ENCODE measurements around the gene PRRT1B.

The PRRT1B gene

DNA sequence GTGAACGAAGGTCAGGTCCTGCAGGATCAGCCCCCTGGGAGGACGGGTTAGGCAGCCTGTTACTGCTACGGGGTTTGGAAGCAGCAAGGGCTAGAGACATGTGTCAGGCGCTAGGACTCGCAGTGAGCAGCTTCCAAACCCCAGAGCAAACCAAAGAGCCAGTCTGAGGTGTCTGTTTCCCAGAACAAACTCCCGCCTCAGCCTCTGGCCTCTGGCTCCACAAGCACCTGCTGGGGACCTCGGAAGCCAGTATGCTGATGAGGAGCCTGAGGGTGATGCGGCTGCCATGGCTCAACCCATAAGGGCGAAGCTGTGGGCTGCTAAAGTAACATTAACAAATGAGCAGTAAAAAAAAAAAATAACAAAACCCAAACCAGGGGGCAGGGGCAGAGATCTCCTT, 35.0 kb downstream of the PRRT1B start:
- no peak for DNase-seq (ENCODE audit: low read depth)

DNA sequence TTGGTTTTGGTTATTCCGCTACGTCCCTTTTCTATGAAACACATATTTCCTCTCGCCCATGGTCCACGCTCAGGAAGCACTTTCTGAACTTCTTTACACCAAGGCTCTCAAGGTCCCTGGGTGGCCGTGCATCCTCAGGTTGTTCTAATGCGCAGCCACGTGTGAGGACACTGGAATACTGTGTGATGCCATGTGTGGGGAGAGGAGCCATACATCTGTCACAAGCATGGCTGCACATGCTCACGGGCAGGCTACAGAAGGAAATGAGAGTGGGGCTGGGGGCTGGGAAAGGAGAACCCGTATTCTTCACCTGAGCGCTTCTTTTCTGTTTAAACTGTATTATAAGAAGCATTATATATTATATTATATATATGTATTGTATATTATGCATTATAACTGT, 36.7 kb downstream of the PRRT1B start:
- no peak for DNase-seq (ENCODE audit: low read depth)

DNA sequence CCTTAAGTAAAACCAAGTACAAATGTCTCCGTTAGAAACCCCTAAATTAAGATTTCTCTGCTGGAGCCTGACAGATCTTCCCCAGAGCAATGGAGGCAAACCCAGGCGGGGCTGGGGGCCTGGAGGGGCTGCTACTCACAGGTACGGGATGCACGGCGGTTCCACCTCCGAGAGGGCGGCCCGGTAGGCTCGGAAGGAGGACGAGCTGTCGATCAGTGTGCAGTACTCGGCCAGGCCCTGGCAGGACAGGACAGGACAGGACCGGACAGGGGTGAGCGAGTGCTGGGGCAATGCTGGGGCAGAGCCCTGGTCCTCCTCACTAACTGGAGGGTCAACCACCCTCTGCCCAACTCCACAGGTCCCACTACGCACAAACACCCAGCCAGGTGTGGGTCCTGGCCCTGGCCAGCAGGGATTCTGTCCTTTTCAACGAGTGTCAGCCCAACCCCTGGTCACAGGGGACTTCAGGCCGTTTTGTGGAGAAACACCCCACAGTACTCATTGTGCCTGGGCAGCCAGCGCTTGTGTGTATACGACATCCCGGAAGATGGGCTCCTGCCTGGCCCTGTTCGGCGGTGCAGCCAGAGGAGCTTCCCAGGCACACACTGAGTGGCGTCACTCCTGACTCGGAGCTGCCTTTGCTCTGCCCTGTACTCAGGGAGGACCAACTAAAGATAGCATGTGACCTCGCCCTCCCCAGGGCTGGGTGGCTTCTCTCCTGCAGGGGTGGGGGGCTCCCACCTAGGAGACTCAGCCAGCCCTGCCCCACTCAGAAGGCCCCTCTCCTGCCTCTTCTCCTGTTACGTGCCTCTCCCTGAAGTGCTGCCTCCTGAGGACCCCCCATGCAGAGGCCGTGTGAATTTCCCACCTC, 37.4 kb downstream of the PRRT1B start:
- DNase-seq (ENCODE audit: low read depth) = no peak

DNA sequence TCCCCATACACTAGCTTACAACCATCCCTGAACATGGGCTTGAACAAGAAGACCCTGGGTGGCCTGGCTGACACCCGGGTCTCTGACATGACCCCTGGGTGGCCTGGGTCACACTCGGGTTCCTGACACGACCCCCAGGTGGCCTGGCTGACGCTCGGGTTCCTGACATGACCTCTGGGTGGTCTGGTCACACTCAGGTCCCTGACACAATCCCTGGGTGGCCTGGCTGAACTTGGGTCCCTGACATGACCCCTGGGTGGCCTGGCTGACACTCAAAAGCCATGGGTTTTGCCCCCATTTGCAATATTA, 38.0 kb downstream of the PRRT1B start:
- no peak for DNase-seq (ENCODE audit: low read depth)

DNA sequence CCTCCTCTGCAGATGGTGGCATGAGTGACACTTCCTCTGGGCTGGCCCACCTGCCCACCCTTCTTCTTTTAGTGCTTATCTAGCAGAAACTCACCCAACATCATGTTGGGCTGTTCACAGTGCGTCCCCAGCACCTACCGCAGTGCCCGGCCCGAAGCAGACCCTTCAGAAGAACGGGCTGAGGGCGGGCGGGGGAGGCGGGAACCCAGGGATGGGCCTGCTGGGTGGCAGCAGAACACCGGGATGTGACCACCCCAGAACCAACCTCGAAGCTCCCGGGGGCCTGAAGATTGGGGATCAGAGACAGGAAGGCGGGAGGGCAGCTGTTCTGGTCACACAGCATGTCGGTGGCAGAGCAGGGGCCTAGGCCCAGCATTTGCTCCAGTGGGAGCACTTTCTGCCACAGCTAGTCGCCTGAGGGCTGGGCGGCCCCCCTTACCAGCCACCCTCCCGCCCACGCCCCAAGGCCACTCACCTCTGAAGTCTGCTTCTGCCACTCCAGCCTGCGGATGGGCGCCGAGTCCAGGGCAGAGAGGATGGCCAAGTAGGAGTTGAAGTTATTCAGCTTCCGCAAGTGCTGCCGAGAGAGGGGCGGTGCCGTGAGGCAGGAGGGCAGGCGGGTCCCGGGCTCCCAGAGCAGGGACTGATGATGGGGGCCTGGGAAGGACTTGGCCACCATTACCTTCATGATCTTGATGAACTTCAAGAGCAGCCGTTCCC, 38.7 kb downstream of the PRRT1B start:
- no peak for DNase-seq (ENCODE audit: low read depth)

DNA sequence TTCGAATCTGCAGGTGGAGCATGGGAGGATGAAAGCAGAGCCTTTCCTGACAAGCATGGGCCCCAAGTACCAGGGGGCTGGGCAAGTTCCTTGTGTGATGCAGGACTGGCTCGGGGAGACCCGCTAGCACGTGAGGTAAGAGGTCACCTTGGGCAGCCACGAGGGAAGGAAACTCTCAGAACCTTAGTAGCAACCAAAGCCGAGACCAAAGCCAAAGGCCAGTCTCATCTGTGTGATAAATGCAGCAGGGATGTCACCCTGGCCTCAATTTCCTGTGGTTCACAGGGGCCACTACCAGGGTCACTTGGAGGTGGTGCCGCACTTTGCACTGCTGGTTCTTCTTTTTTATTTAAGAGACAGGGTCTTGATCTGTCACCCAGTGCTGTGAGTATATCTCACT, 39.5 kb downstream of the PRRT1B start:
- DNase-seq (ENCODE audit: low read depth) = no peak

DNA sequence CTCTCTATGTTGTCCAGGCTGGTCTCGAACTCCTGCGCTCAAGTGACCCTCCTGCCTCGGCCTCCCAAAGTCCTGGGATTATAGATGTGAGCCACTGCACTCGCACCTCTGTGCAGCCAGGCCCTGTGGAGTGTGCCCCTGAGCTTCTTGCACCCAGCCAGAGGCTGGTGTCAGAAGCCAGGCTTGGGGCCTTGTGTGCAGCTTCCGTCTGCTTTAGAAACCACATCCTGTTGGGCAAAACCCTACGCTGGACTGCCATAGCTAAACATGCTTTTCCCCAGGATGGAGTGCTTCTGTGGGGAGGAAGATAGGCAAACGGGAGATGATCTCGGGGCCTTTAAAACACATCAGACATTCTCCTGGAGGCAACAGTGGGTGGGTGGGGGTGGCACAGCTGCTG, 40.1 kb downstream of the PRRT1B start:
- DNase-seq (ENCODE audit: low read depth) = no peak

DNA sequence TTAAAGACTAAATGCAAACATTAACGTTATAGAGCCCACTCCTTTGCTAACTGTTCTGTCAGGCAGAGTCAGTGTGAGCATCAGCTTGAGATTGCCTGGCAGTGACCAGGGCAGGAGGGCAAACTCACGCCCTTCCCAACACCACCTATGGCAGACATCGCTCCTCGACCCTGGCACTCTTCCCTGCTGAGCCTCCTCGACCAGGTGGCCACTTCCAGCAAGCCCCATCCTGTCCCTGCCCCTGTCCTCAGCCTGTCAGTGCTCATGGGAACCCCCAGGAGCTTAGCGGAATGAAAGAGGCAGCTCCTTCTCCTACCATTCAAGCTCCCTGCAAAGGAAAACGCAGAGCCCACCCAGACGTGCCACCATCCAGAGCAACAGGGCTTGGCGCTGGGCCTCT, 42.0 kb downstream of the PRRT1B start:
- no peak for DNase-seq (ENCODE audit: low read depth)

DNA sequence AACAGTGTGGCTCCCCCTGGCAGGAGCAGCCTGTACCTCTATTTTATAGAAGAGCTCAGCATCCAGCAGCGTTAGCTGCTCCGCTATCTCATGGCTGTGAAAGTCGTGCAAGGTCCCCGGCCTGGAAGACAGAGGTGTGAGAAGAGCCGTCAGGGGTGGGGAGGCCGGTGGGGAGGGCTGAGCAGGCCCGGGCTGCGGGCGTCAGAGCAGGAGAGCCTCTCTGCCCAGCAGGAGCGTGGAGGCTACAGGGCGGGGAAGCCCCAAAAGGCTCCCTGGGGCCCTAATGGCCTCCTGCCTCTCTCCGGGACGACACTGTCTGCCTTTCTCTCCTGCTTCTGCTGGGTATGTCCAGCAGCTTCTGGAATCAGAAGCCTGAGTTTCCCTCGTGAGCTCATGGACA, 42.6 kb downstream of the PRRT1B start:
- DNase-seq (ENCODE audit: low read depth) = no peak

DNA sequence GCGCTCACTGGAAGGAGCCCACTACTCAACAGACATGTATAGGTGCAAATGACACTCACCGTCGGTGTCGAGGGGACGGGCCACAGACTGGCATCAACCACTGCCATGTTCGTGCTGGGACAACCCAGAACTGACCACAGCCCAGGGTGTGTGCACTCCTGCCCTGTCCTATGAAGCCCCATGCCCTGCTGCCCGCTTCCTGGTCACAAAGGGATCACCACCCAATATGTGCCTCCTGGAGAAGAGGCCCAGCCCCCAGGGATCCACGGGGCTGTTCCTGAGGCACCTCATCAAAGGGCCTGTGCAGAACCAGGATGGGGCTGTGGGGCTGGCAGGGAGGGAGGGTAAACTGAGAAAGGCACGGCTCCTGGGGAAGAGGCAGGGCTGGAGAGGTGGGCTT, 43.1 kb downstream of the PRRT1B start:
- no peak for DNase-seq (ENCODE audit: low read depth)

DNA sequence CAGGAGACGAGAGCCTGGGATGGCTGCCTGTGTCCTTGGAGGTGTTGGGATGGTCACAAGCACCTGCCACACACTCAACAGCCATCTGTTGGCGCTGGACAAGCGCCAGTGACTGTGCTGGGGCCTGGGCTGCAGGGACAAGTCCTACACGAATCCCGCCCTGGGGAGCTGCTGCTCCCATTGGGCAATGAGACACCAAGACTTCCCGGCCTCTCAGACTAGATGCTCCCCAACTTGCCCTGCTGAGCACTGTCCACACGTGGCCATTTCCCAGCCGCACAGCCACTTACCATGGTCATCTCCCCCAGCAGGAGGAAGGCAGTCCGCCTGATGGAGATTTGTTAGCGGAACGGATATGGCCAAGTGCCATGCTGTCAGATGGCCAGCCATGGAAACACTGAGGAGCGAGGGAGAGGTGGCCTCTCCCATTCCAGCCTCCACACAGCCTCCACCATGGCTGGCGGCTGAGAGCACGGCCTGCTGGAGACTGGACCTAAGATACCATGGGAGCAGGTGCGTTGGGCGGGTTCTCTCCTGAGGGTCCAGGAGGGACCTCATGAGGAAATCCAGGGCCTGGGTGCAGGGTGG, 43.9 kb downstream of the PRRT1B start:
- no peak for DNase-seq (ENCODE audit: low read depth)

DNA sequence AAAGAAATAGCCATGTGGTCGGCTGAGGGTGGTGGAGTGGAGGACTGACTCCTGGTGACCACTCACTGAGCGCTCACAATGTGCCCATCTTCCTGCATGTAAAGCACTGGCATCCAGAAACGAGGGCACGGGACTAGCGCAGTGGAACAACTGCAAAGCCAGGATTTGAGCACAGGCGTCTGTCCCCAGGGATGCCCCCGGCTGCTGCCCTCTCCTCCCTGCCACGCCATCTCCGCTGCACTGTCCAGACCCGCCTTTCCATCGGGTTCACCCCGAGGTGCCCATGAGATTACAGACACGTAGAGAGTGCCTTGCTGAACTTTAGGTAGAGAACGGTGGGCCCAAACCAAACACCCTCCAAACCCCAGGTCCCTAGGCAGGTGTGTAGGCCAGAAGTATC, 44.7 kb downstream of the PRRT1B start:
- no peak for DNase-seq (ENCODE audit: low read depth)

DNA sequence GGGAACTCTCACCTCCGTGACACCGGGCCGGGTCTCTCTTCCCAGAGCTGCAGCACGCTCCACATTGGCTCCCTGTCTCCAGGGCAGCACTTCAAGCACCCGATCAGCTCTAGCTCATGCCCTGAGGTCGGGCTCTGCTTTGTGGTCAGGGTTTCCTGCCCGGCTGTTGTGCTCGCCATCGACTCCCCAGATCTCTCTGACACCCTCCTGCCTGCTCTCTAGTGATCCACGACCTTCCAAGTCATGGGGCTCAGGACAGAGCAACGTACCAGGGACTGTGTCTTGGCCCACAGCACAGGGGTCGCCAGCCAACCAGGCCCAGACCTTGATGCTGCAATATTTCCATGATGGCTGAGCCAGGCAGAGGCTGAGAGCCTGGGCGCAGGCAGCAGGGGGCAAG, 45.1 kb downstream of the PRRT1B start:
- no peak for DNase-seq (ENCODE audit: low read depth)

DNA sequence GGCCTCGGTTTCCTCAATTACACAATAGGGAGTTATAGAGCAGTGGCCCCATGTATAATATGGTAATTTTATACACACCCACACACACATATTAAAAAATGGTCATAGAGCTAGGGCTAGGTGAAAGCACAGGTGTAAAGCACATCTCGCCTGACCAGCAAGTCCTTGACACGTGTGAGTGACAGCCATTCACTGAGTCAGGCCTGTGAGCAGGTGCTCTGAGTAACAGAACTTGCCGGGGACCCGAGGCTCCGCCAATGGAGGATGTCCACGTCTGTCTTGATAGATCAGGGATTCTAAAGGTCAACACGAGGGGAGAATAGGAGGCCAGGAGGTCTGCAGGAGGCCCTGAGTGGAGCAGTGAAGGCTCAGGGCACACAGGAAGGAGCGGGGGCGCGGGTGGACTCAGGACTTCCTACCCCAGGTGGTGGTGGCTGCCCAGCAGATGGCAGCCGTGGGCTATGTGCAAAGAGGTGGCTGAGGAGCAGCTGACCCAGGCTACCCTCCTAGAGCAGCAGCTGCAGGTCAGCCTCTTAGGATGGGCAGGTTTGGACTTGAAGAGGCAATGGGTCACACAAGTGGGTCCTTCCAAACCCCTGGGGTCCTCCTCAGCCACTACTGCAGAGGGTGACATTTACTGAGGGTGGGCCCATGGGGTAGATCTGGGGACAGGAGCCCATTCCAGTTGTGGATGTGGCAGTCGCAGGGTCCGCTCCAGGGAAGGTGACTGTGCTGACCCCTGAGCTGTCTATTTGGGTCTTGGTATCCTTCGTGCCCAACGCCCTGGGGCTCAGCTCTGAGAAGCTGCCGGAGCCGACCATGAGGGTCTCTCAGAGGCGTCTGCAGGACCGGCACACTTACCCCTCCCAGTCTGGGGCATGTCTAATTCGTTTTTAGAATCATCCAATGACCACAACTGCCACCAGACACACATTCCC, 45.9 kb downstream of the PRRT1B start:
- DNase-seq (ENCODE audit: low read depth) = peak; percentile 49

DNA sequence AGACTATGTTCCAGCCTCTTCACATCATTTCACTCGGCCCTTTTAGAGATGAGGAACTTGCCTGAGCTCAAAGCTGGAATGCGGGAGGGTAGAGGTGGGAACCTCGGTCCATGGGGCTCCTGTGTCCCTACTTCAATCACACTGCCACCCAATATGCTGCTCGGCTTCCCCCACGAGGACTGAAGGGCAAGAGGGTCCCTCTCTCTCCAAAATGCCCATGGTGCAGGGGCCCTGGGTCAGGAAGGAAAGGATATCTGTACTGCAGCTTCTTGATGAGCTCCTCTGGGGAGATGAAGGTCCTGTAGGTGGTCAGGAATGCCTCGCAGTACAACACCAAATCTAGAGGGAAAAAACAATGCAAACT, 46.5 kb downstream of the PRRT1B start:
- no peak for DNase-seq (ENCODE audit: low read depth)

DNA sequence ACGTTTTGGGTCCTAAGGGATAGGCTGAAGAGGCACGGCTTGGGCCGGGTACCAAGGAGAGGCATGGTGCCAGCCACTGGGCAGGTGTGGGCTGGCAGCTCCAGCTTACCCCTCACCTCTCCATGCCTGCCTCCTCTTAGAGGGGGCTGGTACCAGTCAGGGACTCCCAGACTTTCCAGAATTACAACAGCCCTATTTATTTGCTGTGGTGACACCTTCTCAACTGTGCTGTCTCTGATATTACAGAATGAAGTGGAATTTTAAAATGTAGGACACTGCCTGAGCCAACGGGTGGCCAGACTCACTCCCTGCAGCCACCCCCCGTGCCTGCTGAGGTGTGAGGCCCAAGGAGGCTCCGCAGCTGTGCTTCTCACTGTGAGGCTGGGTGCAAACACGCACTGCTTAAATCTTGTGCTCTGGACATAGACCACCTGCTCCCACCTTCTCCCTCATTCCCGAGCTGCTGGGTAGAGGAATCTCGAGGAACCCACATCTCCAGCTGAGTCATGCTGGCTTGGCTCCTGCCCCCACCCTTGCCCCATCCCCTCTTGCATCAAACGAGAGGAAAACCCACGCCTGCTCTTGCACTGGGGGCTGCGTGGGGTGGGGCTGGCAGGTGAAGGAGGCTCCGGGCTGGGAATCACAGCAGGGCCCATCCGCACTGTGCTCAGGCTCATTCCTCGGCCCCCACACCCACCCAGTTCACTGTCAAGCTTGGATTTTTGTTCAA, 47.9 kb downstream of the PRRT1B start:
- DNase-seq (ENCODE audit: low read depth) = no peak

DNA sequence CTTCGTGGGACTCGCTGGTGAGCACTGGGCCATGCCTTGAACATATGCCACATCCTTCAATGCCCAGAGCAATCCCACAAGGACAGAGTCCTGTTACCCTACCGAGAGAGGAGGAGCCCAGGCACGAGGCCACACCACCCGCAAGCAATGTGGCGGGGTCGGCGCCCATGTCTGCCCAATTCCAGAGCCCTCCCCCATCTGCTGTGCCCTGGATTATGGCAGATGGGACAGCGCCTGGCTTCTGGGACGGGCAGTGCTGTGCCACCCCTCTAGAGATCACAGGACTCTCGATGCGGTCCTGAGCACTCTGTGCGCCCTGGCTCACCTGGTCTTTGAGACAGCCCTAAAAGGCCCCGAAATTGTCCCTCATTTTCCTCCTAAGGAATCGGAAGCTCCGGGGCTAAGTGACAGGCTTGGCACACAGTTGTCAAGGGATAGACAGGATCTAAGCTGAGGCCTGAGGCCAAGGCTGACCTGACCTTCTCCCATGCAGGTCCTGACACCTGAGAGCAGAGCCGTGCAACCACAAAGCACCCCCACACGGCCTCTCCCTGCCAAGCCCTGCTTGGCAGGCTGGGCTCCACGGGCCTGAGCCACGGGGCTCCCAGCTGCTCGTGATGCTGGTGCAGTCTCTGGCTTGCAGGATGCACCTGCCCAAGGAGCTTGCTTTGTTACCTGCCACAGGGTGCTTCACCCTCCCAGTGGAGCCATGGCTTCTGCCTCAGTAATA, 48.8 kb downstream of the PRRT1B start:
- no peak for DNase-seq (ENCODE audit: low read depth)

DNA sequence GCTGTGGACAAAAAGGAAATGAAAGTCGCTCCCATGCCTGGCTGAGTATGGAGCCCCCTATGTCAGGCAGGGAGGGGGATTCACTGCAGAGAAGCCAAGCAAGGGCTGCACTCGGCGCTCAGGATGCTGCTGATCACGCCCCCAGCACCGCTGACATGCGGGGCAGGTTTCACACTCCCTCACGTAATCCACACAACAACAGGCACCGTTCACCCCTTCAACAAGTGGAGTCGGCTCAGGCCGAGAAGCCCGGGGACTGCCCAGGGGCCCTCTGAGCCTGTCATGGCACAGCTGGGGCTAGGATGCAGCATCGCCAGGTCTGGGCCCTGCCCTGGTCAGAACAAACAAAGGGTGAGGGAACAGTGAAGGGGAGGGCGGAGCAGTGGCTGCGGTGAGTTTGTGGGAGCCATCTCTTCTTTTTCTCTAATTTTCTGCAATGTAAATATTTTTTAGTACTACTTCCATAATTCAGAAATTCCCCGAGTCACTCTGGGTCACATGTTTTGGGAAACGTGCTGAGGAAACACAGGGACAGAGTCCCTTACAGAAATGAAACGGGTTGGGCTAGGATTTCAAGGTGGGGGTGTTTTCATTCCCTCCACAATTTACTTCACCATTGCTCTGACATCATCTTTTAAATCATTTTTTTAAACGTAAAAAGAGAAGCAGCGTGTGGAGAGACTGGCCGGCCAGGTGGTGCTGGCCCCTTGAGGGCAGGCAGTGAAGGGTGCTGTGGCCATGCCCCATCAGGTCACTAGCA, 49.8 kb downstream of the PRRT1B start:
- no peak for DNase-seq (ENCODE audit: low read depth)

DNA sequence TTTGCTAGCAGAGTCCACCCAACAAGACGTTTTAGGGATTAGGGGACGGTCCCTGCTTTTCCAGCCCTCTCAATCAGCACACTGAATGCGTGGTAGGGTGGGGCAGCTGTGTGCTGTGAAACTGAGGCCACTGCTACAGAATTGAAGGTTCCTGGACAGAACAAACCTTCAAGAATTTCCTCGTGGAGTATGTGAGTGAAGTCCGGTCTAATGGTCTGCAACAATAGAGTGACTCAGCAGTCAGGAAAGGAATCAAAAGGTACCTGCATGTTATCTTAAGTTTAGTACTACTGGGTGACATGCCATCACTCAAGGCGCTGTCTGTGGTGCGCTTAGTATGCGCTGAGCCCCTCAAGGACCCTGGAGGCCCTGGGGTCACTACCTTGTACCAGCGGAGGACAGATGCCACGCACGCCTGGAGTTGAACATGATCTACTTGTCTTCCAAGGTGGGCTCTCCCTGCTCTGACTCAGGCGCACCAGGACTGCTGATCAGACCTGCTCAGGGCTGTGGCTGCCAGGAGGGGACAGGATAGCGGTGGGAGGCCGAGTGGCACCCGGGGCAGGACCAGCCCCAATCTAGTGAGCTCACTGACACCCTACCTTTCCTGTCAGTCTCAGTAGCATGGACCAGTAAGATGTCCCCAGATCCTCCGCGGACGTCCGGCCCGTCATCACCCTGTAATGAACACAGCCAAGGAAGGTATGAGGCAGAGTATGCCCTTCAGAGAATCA, 50.5 kb downstream of the PRRT1B start:
- DNase-seq (ENCODE audit: low read depth) = no peak

DNA sequence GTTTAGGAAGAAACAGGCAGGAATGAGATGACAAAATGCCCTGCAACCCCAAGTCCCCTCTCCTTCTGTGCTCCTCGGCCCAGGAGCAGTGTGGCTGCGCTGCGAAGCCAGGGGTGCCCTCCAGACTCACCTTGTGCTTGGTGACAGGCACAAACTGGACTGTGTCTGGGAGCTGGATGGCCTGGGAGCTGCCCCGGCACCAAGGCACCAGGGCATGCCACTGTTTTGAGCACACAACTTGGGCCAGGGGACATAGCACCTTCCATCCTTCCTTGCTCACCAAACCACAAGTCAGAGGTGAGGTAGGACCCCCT, 51.1 kb downstream of the PRRT1B start:
- DNase-seq (ENCODE audit: low read depth) = no peak
